ENCODE results near the gene LRP2BP.

The LRP2BP gene

DNA sequence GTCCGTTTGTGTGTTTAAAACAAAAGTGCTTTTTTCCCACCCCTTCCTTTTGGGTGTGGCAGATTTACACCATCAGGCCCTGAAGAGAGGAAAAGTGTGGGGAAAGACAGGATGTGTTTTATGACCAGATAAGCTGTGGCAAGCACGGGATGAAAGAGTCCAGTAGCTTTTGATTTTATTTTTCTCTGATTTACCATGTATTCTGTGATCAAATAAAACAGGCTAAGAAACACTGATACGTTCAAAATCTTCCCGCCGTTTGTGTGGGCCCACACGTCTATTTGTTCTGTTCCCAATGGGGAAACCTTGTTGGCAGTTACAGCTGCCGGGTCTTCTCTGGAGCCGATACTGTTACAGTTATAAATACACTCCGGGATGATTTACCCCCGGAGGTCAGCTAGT lies 10.8 kb downstream of the LRP2BP start:
- no peak overlapping the region for H3K14ac ChIP-seq (ENCODE audit: low read length in 2 of 2)
- H2AFZ ChIP-seq (ENCODE audit: low read depth, low read length) = no peak overlapping the region
- H3K4me3 ChIP-seq (ENCODE audit: insufficient read depth in 1 of 2, low read depth in 1 of 2, low read length in 2 of 2) = peak overlapping the region in 1 of 2 experiments; percentile 55
- peak; percentile 10 for DNase-seq
- H2BK12ac ChIP-seq (ENCODE audit: low read length in 2 of 2) = no peak overlapping the region
- H3K27ac ChIP-seq (ENCODE audit: low read length, poor library complexity, severe bottlenecking) = no peak overlapping the region
- H3K23ac ChIP-seq (ENCODE audit: low read length in 2 of 2) = no peak overlapping the region
- H2BK5ac ChIP-seq (ENCODE audit: low read depth, low read length, poor library complexity, severe bottlenecking) = no peak overlapping the region
- no peak overlapping the region for H2BK15ac ChIP-seq (ENCODE audit: low read depth, poor library complexity, severe bottlenecking)
- peaks cover 4% of the 10 kb centered on the region for H3K4me1 ChIP-seq (ENCODE audit: control insufficient read depth, insufficient read depth, low read depth, low read length)
- peaks cover 4% of the 10 kb centered on the region for H3K79me1 ChIP-seq (replicated peaks; ENCODE audit: low read length, poor library complexity, severe bottlenecking)
- no peak overlapping the region for H2BK120ac ChIP-seq (ENCODE audit: low read depth, low read length)
- WGBS = 74% methylated on average over 5 of the region's 10 CpGs
- H3K4ac ChIP-seq (ENCODE audit: low read depth in 1 of 2, low read length in 2 of 2) = no peak overlapping the region
- no peak overlapping the region for H2AK5ac ChIP-seq (ENCODE audit: low read length, severe bottlenecking)
- no peak overlapping the region for H3K18ac ChIP-seq (ENCODE audit: low read depth in 1 of 2, low read length in 2 of 2)
- H4K91ac ChIP-seq (ENCODE audit: low read length) = no peak overlapping the region
- H3K27me3 ChIP-seq (ENCODE audit: control insufficient read depth in 1 of 2, insufficient read depth in 1 of 2, low read length in 2 of 2) = no peaks in the 10 kb centered on the region
- H3K9ac ChIP-seq (ENCODE audit: low read length) = peak overlapping the region; percentile 69
- peaks cover 5% of the 10 kb centered on the region for H3K9me3 ChIP-seq (ENCODE audit: control insufficient read depth, low read length)
- H3K4me2 ChIP-seq (ENCODE audit: low read length, poor library complexity, severe bottlenecking) = no peak overlapping the region
- H3K36me3 ChIP-seq (ENCODE audit: control insufficient read depth in 1 of 2, insufficient read depth in 2 of 2, low read depth in 1 of 2, low read length in 2 of 2) = no peaks in the 10 kb centered on the region
- no peak overlapping the region for H4K8ac ChIP-seq (ENCODE audit: low read length)

DNA sequence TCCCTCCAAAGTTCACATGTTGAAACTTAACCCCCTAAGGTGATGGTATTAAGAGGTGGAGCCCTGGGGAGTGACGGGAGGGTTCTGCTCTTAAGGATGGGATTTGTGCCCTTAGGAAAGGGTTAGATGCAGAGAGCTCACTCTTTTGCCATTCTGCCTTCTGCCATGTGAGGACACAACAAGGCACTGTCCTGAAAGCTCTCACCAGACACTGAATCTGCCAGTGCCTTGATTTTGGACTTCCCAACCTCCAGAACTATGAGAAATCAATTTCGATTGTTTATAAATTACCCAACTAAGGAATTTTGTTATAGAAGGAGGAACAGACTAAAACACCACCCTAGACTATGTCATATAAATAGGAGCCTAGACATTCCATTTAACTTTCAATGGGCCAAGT lies 11.7 kb downstream of the LRP2BP start:
- Histone ChIP-seq H3K27ac (ENCODE audit: low read length, poor library complexity, severe bottlenecking) (no peak overlapping the region), H3K4me3 (ENCODE audit: insufficient read depth in 1 of 2, low read depth in 1 of 2, low read length in 2 of 2) (no peak overlapping the region)

DNA sequence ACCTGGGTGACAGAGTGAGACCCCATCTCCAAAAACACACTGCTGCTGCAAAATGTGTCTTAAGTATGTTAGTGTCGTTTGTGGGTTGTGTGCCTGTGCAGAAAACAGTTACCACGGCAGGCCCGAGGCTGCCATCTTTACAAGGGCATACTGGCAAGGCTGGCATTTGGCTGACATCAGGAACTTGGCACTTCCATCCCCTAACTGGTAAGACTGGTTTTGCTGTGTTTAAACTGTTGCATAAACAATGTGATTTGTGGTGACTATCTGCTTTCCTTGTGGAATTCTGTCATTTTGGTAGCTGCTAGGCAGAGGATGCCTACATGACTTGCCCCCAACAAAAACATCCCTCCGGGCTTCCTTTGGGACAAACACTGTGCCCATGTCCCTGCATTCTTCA lies 12.3 kb downstream of the LRP2BP start:
- peaks cover under 1 to 2% of the 10 kb centered on the region in 2 experiments for H3K36me3 ChIP-seq (ENCODE audit: control insufficient read depth in 1 of 2, insufficient read depth in 2 of 2, low read depth in 1 of 2, low read length in 2 of 2)

More for the DNA sequence above, 11.7 kb downstream of the LRP2BP start:
- Histone ChIP-seq H3K4ac (ENCODE audit: low read depth in 1 of 2, low read length in 2 of 2) (no peak overlapping the region), H2BK12ac (ENCODE audit: low read length in 2 of 2) (no peak overlapping the region), H3K14ac (ENCODE audit: low read length in 2 of 2) (no peak overlapping the region), H4K8ac (ENCODE audit: low read length) (no peak overlapping the region), H3K23ac (ENCODE audit: low read length in 2 of 2) (no peak overlapping the region), H3K9ac (ENCODE audit: low read length) (no peak overlapping the region), H2BK5ac (ENCODE audit: low read depth, low read length, poor library complexity, severe bottlenecking) (no peak overlapping the region), H3K36me3 (ENCODE audit: control insufficient read depth in 1 of 2, insufficient read depth in 2 of 2, low read depth in 1 of 2, low read length in 2 of 2) (no peaks in the 10 kb centered on the region), H3K18ac (ENCODE audit: low read depth in 1 of 2, low read length in 2 of 2) (peak overlapping the region in 1 of 2 experiments; percentile 21), H2BK120ac (ENCODE audit: low read depth, low read length) (no peak overlapping the region), H2AK5ac (ENCODE audit: low read length, severe bottlenecking) (no peak overlapping the region), H4K91ac (ENCODE audit: low read length) (no peak overlapping the region), H3K4me1 (ENCODE audit: control insufficient read depth, insufficient read depth, low read depth, low read length) (peaks cover 4% of the 10 kb centered on the region), H3K27me3 (ENCODE audit: control insufficient read depth in 1 of 2, insufficient read depth in 1 of 2, low read length in 2 of 2) (no peaks in the 10 kb centered on the region), H3K9me3 (ENCODE audit: control insufficient read depth, low read length) (peaks cover 5% of the 10 kb centered on the region), H3K4me2 (ENCODE audit: low read length, poor library complexity, severe bottlenecking) (no peak overlapping the region), H2AFZ (ENCODE audit: low read depth, low read length) (no peak overlapping the region), H2BK15ac (ENCODE audit: low read depth, poor library complexity, severe bottlenecking) (no peak overlapping the region), H3K79me1 (replicated peaks; ENCODE audit: low read length, poor library complexity, severe bottlenecking) (peaks cover 4% of the 10 kb centered on the region)
- WGBS = 93% methylated on average over 1 of the region's 2 CpGs
- no peak for DNase-seq

DNA sequence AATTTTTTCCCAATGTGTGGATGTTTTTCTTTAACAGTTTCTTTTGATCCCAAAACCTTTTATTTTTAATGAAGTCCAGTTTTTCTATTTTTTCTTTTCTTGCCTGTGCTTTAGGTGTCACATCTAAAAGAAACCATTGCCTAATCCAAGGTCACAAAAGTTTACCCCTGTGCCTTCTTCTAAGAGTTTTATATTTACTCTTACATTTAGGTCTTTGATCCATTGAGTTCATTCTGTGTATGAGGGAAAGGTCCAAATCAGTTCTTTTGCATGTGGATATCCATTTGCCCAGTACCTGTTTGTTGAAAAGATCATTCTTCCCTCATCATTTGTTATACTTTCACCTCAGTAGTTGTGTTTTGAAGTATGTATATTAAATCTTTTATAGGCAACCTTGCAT lies 13.0 kb downstream of the LRP2BP start:
- Histone ChIP-seq H3K36me3 (ENCODE audit: control insufficient read depth in 1 of 2, insufficient read depth in 2 of 2, low read depth in 1 of 2, low read length in 2 of 2) (peaks cover 4 to 9% of the 10 kb centered on the region in 2 experiments), H2AK5ac (ENCODE audit: low read length, severe bottlenecking) (no peak overlapping the region), H3K9ac (ENCODE audit: low read length) (no peak overlapping the region), H4K8ac (ENCODE audit: low read length) (no peak overlapping the region), H3K14ac (ENCODE audit: low read length in 2 of 2) (no peak overlapping the region), H3K27me3 (ENCODE audit: control insufficient read depth in 1 of 2, insufficient read depth in 1 of 2, low read length in 2 of 2) (no peaks in the 10 kb centered on the region), H3K4ac (ENCODE audit: low read depth in 1 of 2, low read length in 2 of 2) (no peak overlapping the region), H4K91ac (ENCODE audit: low read length) (no peak overlapping the region), H3K23ac (ENCODE audit: low read length in 2 of 2) (no peak overlapping the region), H3K79me1 (replicated peaks; ENCODE audit: low read length, poor library complexity, severe bottlenecking) (peaks cover 4% of the 10 kb centered on the region), H3K18ac (ENCODE audit: low read depth in 1 of 2, low read length in 2 of 2) (no peak overlapping the region), H2BK120ac (ENCODE audit: low read depth, low read length) (no peak overlapping the region), H2AFZ (ENCODE audit: low read depth, low read length) (no peak overlapping the region), H2BK5ac (ENCODE audit: low read depth, low read length, poor library complexity, severe bottlenecking) (no peak overlapping the region), H3K4me2 (ENCODE audit: low read length, poor library complexity, severe bottlenecking) (no peak overlapping the region), H3K4me1 (ENCODE audit: control insufficient read depth, insufficient read depth, low read depth, low read length) (peaks cover 4% of the 10 kb centered on the region), H3K4me3 (ENCODE audit: insufficient read depth in 1 of 2, low read depth in 1 of 2, low read length in 2 of 2) (no peak overlapping the region), H3K27ac (ENCODE audit: low read length, poor library complexity, severe bottlenecking) (no peak overlapping the region), H2BK12ac (ENCODE audit: low read length in 2 of 2) (no peak overlapping the region), H2BK15ac (ENCODE audit: low read depth, poor library complexity, severe bottlenecking) (no peak overlapping the region), H3K9me3 (ENCODE audit: control insufficient read depth, low read length) (peaks cover 5% of the 10 kb centered on the region)
- no peak for DNase-seq

More for the DNA sequence above, 12.3 kb downstream of the LRP2BP start:
- H3K4me3 ChIP-seq (ENCODE audit: insufficient read depth in 1 of 2, low read depth in 1 of 2, low read length in 2 of 2) = no peak overlapping the region
- H2AK5ac ChIP-seq (ENCODE audit: low read length, severe bottlenecking) = no peak overlapping the region
- WGBS = 88% methylated on average over 4 of the region's 4 CpGs
- H3K23ac ChIP-seq (ENCODE audit: low read length in 2 of 2) = no peak overlapping the region
- peaks cover 4% of the 10 kb centered on the region for H3K79me1 ChIP-seq (replicated peaks; ENCODE audit: low read length, poor library complexity, severe bottlenecking)
- H3K4ac ChIP-seq (ENCODE audit: low read depth in 1 of 2, low read length in 2 of 2) = no peak overlapping the region
- H2BK120ac ChIP-seq (ENCODE audit: low read depth, low read length) = no peak overlapping the region
- DNase-seq = no peak
- H2BK15ac ChIP-seq (ENCODE audit: low read depth, poor library complexity, severe bottlenecking) = no peak overlapping the region
- H2BK12ac ChIP-seq (ENCODE audit: low read length in 2 of 2) = no peak overlapping the region
- peaks cover 5% of the 10 kb centered on the region for H3K9me3 ChIP-seq (ENCODE audit: control insufficient read depth, low read length)
- H3K14ac ChIP-seq (ENCODE audit: low read length in 2 of 2) = no peak overlapping the region
- no peak overlapping the region for H3K18ac ChIP-seq (ENCODE audit: low read depth in 1 of 2, low read length in 2 of 2)
- no peaks in the 10 kb centered on the region for H3K27me3 ChIP-seq (ENCODE audit: control insufficient read depth in 1 of 2, insufficient read depth in 1 of 2, low read length in 2 of 2)
- H2AFZ ChIP-seq (ENCODE audit: low read depth, low read length) = no peak overlapping the region
- H4K91ac ChIP-seq (ENCODE audit: low read length) = no peak overlapping the region
- H3K4me1 ChIP-seq (ENCODE audit: control insufficient read depth, insufficient read depth, low read depth, low read length) = peaks cover 4% of the 10 kb centered on the region
- no peak overlapping the region for H3K9ac ChIP-seq (ENCODE audit: low read length)
- H3K4me2 ChIP-seq (ENCODE audit: low read length, poor library complexity, severe bottlenecking) = no peak overlapping the region
- no peak overlapping the region for H4K8ac ChIP-seq (ENCODE audit: low read length)
- H3K27ac ChIP-seq (ENCODE audit: low read length, poor library complexity, severe bottlenecking) = no peak overlapping the region
- H2BK5ac ChIP-seq (ENCODE audit: low read depth, low read length, poor library complexity, severe bottlenecking) = no peak overlapping the region

All from mesenchymal stem cell (in vitro differentiated cells and primary cell).